SKM-1 (cell line): ENCODE data around the gene SLC25A33.
A peak's percentile ranks its signal among the peaks of the same experiment; 100 is the strongest.

Experiments used
- DNase-seq: peaks from one replicate; lab custom pipeline; 2025; ENCODE audit not compliant: unreplicated experiment; lab: John Stamatoyannopoulos, UW

SLC25A33 gene

DNA sequence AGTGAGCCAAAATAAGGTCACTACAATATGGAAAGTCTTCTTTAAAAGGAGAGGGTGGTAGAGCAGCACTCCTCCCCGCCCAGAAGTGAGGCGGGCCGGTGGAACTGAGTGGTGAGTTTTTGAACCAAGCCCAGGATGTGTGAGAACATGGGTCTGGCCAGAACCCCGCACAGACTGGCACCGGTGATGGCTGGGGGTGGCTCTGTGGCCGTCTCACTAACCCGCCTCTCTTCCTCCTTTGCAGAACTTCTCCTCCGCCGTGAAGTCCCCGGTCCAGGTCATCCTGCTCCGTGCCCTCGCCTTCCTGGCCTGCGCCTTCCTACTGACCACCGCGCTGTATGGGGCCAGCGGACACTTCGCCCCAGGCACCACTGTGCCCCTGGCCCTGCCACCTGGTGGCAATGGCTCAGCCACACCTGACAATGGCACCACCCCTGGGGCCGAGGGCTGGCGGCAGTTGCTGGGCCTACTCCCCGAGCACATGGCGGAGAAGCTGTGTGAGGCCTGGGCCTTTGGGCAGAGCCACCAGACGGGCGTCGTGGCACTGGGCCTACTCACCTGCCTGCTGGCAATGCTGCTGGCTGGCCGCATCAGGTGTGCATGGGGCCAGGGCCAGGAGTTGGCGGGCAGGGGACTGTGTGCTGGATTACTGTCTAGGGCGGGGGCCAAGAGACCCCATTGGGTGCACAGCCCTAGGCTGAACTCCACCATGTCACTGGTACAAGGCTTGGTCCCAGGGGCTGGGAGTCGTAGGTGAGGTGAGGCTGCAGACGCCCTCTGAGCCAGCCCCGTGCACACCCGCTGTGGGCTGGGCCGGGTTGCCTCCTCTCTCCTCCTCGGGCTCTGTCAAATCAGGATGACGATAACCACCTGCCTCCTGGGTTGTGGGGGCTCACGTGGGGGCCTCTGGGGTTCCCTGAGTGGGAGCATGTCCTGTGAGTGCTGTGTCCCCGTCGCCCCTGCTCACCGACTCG, 61.9 kb downstream of the SLC25A33 start:
- no peak for DNase-seq

DNA sequence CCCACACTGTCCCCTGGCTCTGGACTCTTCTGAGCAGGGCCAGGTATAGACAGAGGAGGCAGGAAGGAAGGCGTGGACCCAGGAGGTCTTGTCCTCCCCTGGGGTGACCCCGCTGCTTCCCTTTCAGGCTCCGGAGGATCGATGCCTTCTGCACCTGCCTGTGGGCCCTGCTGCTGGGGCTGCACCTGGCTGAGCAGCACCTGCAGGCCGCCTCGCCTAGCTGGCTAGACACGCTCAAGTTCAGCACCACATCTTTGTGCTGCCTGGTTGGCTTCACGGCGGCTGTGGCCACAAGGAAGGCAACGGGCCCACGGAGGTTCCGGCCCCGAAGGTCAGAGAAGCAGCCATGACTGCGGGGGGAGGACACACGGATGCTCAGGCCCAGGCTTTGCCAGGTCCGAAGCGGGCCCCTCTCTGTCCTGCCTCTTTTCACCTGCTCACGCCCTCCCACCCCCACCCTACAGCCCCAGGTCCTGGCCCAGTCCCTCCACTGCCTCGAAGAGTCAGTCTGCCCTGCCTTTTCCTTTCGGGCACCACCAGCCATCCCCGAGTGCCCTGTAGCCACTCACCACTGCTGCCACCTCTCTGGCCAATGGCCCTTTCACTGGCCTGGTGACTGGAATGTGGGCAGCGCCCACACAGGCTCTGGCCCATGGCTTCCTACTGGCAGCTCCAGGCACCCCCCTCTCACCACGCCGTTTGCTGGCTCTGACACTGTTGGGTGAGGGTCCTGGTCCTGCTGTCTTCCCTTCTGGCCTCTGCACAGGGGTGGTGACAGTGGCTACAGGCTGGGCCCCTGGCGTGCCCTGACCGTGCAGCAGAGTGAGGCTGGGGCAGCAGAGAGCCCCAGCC, 62.9 kb downstream of the SLC25A33 start:
- no peak for DNase-seq

DNA sequence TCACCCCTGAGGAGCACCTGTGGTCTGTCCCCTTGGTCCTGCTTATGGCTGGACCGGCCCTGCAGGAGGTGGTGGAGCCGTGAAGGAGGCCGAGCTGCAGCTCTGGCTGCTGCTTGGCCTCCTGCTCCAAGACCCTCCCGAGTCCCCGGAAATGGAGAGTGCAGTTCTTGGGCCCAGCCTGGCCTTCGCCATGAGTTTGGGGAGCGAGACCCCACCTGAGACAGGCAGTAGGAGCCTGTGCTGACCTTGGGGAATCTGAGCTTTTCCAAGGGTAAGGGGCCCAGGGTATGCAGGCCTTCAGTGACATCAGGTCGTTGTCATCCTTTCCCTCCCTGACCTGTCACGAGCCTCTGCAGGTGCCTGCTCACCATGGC, 63.5 kb downstream of the SLC25A33 start:
- no peak for DNase-seq

DNA sequence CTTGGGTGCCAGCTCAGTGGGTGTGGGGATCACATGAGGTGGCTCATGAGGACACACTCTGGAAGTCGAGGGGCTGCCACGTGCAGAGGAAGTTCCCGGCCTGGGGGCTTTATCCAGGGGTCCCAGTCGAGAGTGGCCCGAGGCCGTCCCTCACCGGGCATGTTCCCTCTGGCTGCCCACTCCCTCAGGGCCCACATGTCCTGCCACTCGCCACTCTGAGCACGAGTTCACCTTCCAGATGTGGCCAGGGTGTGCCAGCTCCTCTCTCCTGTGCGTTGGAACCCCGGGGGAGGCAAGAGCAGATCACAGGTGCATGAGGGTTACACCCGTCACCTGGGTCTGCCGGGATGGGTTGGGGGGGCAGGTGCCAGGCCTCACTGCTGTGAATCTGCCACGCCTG, 64.0 kb downstream of the SLC25A33 start:
- DNase-seq: no peak

DNA sequence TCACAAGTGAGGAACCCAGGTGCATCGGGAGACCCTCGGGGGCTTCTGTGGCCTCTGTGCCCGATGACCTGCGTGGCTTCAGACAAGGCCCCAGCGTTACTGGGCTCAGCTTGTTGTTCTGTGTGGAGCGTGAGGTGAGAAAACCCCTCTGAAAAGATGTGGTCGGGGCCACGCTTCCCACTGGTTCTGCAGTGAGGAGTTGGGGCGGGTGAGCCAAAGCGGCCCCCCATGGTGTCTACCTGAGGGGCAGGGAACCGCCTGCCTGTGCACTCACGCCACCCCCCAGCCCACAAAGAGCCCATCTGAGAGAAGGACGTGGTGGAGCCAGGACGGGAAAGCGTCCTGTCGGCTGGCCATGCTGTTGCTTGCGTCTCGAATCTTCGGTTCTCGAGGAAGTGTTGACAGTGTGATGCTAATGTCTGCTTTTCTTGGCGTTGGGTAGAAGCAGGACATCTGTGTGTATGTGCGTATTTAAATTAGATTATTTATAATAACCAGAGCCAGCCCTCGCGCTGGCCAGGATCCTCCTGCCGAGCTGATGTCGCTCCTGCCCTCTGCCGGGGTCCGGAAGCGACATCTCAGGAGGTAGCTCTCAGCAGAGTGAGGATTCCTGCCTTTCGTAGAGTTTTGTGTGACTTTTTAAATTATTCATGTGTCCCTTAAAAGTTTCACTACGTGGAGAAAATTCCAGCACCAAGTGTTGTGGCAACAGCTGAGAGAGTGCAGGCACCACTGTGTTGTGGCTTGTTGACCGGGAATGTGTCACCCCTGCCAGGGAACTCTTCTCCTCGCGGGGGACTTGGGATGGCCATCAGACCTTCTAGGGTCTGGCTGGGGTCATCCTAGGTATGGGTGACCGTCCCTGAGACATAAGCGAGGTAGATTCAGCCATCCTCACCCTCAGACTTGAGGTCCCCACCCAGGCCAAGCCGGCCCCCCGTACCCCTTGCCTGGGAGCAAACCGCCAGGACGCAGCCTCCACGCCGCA, 64.8 kb downstream of the SLC25A33 start:
- DNase-seq: no peak

DNA sequence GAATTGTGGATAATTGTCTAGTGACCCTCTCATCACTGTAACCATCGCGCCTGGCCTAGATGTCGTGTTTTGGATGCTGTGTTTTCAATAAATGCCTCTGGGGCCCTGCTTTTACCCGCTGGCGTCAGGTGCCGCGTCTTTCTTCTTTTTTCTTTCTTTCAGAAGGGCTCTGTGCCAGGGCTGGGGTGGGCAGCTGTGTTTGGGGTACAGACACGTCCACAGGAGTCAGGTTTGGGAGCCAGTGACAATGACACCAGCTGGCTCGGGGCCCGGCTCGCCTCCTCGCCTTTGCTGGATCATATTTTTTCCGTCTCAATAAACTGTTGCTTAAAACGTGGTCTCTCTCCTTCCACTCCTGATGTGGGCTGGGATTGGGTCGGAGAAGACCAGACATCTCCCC, 65.6 kb downstream of the SLC25A33 start:
- DNase-seq: no peak

DNA sequence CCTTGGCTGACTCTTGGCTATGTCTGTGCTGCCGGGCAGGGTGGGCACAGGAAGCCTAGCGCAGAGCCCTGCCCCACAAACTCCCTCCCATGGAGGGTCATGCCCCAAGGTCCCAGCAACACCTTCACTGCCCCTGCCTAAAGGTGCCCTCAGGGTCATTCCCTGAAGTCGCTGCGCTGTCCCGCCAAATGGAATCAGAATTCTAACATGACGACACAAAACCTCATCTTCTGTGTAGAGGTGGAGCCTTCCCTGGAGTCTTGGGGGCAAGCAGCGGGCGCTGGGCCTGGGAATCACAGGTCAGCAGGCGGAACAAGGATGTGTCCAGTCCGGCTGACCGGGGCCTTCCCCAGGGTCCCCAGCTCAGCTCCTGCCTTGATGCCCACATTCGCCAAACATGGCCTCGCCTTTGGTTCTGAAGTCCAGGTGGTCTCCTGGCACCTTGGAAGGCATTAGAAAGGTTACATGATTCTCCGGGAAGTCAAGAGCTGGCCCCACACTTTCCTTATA, 66.7 kb downstream of the SLC25A33 start:
- DNase-seq: no peak

DNA sequence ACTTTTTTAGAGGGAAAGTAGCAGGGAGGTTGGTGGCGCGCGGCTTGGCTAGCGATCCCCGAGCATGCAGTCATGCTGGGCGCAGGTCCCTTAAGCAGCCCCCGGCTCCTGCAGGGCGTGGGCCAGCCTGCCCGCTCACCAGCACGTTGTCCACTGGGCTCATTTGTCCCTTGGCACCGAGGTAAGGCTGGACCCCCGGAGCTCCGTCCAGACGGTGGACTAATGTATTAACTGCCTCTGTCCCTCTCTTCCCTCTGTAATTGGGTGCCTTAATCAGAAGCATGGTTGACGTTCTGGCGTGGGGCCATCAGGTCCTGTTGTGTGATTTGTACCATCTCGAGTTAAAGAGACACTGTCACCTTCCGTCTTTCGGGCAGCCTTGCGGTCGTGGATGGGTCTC, 67.2 kb downstream of the SLC25A33 start:
- no peak for DNase-seq

DNA sequence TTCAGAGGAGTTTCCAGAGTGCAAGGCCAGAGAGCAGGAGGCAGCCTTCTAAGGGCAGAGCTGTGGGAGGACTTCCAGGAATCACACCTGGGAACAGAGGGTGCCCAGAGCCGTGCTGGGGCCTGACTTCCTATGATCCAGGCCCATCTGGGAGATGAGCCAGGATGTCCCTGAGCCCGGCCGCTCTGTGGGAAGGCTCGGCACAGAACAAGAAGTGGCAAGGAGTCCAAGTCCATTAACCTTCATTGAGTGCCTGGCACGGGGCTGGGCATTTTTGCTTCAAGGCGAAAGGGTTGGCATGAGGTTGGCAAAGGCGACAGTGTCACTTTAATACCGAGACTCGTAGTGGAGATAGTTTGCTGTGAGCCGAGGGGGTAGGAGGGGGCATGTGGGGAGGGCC, 67.7 kb downstream of the SLC25A33 start:
- no peak for DNase-seq

DNA sequence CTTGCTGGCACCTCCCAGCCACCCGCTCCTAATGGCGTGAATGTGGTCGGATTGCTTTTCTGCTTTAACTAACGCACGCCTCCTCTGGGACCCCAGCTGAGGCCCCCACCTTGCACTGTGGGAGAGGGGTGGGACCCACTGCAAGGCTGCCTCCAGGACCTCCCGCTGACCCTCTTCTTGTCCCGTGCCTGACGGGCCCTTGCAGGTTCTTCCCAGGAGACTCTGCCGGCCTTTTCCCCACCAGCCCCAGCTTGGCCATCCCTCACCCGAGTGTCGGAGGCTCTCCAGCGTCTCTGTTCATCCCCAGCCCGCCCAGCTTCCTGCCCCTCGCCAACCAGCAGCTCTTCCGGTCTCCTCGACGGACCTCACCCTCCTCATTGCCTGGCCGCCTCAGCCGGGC, 68.1 kb downstream of the SLC25A33 start:
- no peak for DNase-seq

DNA sequence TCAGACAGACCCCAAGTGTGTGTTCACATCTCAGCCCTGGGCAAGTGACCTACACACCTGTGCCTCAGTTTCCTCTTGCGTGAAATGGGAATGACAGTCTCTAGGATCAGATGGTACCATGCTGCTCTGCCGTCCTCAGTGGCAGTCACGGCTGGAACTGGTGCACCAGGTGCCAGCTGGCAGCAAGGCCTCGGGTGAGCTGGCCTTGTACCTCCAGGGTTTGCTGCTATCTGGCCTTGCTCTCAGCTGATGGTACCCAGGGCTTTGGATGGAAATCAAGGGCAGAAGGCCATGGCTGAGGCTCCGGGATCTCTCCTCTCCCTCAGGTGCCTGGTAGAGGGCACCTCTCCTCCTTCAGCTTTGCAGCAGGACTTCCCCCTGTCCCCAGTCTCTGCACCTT, 70.7 kb downstream of the SLC25A33 start:
- DNase-seq: no peak

DNA sequence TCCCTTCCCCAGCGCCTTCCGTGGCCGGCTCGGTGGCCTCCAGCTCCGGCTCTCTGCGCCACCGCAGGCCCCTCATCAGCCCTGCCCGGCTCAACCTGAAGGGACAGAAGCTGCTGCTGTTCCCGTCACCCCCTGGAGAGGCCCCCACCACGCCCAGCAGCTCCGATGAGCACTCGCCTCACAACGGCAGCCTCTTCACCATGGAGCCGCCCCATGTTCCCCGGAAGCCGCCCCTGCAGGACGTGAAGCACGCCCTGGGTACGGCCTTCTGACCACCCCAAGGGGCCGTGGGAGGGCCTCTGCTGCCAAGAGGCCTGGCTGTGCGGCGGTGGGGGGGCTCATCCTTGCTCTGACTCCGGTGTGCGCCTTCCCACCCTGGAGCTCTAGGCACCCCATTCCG, 71.3 kb downstream of the SLC25A33 start:
- DNase-seq: no peak

DNA sequence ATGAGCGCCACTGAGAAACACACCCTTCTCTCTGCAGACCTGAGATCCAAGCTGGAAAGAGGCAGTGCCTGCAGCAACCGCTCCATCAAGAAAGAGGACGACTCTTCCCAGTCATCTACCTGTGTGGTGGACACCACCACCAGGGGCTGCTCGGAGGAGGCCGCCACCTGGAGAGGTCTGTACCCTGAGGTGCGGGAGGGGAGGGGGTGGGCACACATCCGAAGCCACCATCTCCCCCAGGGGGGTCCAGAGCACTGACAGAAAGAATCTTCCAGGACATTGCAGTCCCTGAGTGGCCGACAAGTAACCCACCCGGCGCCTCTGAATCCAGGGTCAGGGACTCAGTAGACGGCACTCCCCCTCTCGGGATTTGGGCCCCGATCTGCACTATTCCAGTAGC, 72.5 kb downstream of the SLC25A33 start:
- no peak for DNase-seq

DNA sequence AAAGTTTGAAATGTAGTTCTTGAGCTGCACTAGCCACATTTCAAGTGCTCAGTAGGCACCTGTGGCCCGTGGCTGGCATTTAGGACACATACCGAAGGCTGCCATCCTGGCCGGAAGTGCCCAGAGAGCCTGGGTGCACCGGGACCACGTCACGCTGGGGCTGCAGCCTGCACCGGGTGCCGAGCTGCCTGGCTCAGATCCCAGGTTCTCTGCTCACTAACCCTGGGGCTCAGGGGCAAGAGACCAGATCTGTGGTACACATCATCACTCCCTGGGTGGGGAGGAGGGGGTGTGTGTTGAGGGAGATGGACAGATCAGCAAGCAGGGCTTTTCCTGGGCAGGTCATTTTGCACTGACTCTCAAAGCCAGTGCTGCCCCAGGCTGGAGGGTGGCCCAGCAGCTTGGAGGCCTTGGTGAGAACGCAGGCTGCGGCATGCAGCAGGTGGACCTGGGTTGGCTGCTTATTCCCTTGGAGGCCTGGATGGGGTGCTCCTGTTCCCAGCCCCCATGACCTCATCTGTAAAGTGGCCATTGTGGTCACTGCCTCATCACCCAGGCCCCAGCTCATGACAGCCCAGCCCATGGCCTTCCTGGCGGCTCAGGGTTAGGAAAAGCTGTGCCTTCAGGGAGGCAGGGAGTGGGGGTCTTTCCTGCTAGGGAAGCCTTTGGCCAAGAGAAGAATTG, 73.0 kb downstream of the SLC25A33 start:
- DNase-seq: no peak

DNA sequence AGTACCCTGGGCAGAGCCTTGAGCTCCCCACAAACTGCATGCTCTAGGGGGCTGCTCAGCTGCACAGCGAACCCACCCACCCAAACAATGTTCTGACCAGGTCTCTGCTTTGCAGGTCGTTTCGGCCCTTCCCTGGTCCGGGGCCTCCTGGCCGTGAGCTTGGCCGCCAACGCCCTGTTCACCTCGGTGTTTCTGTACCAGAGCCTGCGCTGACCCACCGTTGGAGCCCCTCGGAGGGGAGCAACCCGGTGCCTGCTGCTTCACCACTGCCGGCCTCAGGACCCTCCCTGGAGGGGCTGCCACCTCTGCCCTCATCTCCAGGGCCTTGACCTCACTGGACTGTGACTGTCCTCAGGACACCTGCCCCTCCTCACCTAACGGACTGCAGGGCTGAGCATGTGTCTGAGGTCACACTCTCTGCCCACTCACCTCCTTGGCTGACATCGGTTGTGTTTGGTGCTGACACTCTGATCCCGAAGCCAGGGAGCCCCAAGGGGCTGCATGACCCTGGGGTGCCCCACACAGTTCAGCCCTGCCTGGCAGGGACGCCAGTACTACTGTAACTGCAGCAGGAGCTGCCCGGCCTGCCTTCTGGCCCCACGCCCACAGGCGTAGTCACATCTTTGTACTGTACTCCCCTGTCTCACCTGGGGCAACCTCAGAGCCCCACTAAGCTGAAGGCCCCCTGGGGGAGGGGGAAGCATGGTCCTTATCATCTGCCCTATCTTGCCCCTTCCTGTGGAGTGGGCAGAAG, 73.8 kb downstream of the SLC25A33 start:
- no peak for DNase-seq

DNA sequence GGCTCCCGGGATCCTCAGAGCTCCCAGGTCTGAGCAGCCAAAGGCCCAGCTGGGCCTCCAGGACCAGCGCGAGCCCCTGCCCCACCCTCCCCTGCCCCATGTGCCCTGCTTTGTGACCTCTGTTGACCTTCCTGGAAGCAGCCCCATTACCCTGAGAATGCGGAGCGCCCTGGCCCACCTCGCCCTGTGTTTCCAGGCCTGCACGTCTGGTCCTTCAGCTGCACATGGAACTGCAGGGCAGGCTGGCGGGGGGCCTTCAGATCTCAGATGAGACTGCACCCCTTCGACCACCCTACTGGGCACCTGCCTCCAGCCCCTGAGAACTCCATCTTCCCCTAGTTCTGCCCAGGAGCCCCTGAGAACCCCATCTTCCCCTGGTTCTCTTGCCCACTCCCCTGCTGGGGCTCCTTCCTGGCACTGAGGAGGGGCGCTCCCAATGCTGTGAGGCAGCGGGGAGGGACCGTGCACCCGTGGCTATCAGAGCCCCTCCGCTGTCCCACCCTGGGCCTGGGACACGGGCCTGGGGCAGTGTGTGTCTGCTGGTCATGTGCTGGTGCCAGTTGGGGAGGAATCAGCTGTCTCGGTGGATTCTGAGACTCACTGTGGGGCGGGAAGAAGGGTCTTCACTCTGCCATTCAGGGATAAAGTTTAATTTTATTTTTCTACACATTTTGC, 74.5 kb downstream of the SLC25A33 start:
- no peak for DNase-seq

DNA sequence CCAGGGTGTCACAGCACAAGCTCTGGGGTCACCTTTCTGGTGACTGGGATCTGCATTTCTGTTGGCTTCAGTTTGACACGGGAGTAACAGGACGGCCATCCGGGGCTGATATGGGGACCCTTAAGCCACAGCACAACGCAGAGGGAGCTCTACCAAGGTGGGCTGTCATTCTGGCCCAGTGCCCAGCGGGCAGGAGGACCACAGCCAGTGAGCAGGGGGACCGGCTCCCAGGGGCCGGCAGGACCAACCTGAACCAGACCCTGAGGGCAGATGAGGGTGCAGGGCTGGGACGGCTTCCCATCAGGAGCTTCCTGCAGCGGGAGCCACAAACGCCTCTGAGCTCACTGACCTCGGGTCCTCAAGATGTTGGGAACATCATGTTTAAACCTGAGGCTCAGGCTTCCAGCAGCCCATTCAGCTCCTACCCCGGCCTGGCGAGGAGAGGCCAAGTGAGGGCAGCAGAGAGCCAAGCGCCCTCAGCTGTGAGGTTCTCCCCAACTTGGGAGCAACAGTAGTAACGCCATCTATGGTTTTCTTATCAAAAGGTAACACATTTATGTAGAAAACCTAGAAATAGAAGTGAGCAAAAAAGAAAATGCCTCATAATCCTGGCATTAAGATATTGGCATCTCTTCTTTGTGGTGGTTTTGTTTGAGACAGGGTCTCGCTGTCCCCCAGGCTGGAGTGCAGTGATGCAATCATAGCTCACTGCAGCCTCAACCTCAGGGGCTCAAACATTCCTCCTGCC, 76.2 kb downstream of the SLC25A33 start:
- peak; percentile 26 for DNase-seq
